CD4-positive, alpha-beta T cell (primary cell): ENCODE measurements around the gene CYP19A1. TPM values are rescaled to one million over a fixed set of nuclear protein-coding genes. Genes with fewer than 3 reads are reported as not detected.

ENCODE experiments used
- ATAC-seq: fragments of 200-7000 bp; cut with Tn5 transposase; one replicate; pipeline ENCODE4 v1.10.0; 2022; ENCODE audit warnings: mild to moderate bottlenecking; ENCODE audit not compliant: poor library complexity
- CTCF ChIA-PET: fragments of 350-600 bp; sonication (Branson Sonifier 250); formaldehyde crosslinking; loops from one replicate; lab custom pipeline; 2021; ENCODE audit warnings: antibody characterized with exemption, inconsistent platforms; lab: Charles Lee
- POLR2A ChIA-PET: fragments of 350-600 bp; sonication (Branson Sonifier 250); formaldehyde crosslinking; loops from one replicate; lab custom pipeline; 2021; ENCODE audit warnings: antibody characterized with exemption, inconsistent platforms; lab: Charles Lee
- DNase-seq, 14 experiments: peaks; one replicate each; pipeline ENCODE4 v3.0.0-alpha.2; 2013 to 2020; ENCODE audit warnings: mixed read lengths in 2 of 14
- H3K27ac ChIP-seq, 2 donors: one replicate each; pipeline versions ENCODE4 v1.5.1 to v1.7.0; 2013; ENCODE audit warnings: low read length in 2 of 2, low read depth in 1 of 2, mild to moderate bottlenecking in 1 of 2
- H3K27me3 ChIP-seq, 2 experiments: 1 replicate in 1 of 2; 2 replicates in 1 of 2; pipeline versions ENCODE4 v1.6.1 to v1.7.0; 2013; ENCODE audit warnings: low read length in 2 of 2, control low read depth in 1 of 2, mild to moderate bottlenecking in 1 of 2, moderate library complexity in 1 of 2; ENCODE audit not compliant: insufficient read depth in 2 of 2, control insufficient read depth in 1 of 2
- H3K36me3 ChIP-seq: one replicate; pipeline ENCODE4 v1.6.1; 2013; ENCODE audit warnings: low read length, control low read depth; ENCODE audit not compliant: insufficient read depth
- H3K4me1 ChIP-seq: one replicate; pipeline ENCODE4 v1.6.1; 2013; ENCODE audit warnings: low read length, control low read depth; ENCODE audit not compliant: insufficient read depth
- H3K4me3 ChIP-seq: one replicate; pipeline ENCODE4 v1.5.1; 2013; ENCODE audit warnings: mild to moderate bottlenecking, low read length, moderate library complexity
- H3K9me3 ChIP-seq, 2 experiments: 1 replicate in 1 of 2; 2 replicates in 1 of 2; pipeline versions ENCODE4 v1.6.1 to v1.7.0; 2013; ENCODE audit warnings: low read length in 2 of 2, mild to moderate bottlenecking in 2 of 2, control low read depth in 1 of 2, moderate library complexity in 1 of 2; ENCODE audit not compliant: control insufficient read depth in 1 of 2, insufficient read depth in 1 of 2
- H3K27ac Mint-ChIP-seq: one replicate; pipeline ENCODE4 v1.8.0; 2020; ENCODE audit warnings: mixed read lengths
- H3K27me3 Mint-ChIP-seq: one replicate; pipeline ENCODE4 v1.8.0; 2021; ENCODE audit warnings: mixed read lengths
- H3K36me3 Mint-ChIP-seq: one replicate; pipeline ENCODE4 v1.8.0; 2021; ENCODE audit warnings: low read depth, mixed read lengths
- H3K4me1 Mint-ChIP-seq: one replicate; pipeline ENCODE4 v1.8.0; 2021; ENCODE audit warnings: low read depth, mixed read lengths
- H3K4me3 Mint-ChIP-seq: one replicate; pipeline ENCODE4 v1.8.0; 2020; ENCODE audit warnings: mild to moderate bottlenecking, mixed read lengths
- H3K9me3 Mint-ChIP-seq: one replicate; pipeline ENCODE4 v1.8.0; 2020; ENCODE audit warnings: mixed read lengths
- CTCF ChIP-seq: fragments of 200-600 bp; IDR thresholded peaks from one replicate; pipeline ENCODE4 v1.8.0; 2022; ENCODE audit warnings: antibody characterized with exemption, mild to moderate bottlenecking
- intact Hi-C, 2 experiments: fragments of 100-400 bp; cut with DNase I in 1 of 2; cut with micrococcal nuclease in 1 of 2; formaldehyde crosslinking; loops; one replicate each; pipeline versions ENCODE4 v1.15.1 to v1.9.0; 2023 to 2025; cut with DNase I, micrococcal nuclease
- total RNA-seq, 174 experiments: library from RNA in 2 of 174; stranded (reverse) in 2 of 174; gene quantifications; one replicate each; pipeline ENCODE4 v1.2.3 and lab custom pipeline; 2021 to 2026

CYP19A1 gene
- total RNA-seq, 2 experiments from 2014 or later: not detected

- no peaks in the 10 kb centered on the region for H3K36me3 Mint-ChIP-seq
- TF ChIP-seq CTCF: no peak
- H3K4me1 ChIP-seq: no peaks in the 10 kb centered on the region
- H3K36me3 ChIP-seq: no peaks in the 10 kb centered on the region
- no peak overlapping the region for H3K4me3 ChIP-seq
- intact Hi-C loops: no loop called here
- H3K27me3 ChIP-seq: peaks cover 11 to 14% of the 10 kb centered on the region in 2 experiments
- ATAC-seq (no peak), DNase-seq (no peak)
- peaks cover 0 to 7% of the 10 kb centered on the region in 2 experiments for H3K9me3 ChIP-seq
- no peak overlapping the region for H3K27ac ChIP-seq
- H3K27ac Mint-ChIP-seq: no peak overlapping the region
- H3K4me1 Mint-ChIP-seq: no peaks in the 10 kb centered on the region
- no peaks in the 10 kb centered on the region for H3K9me3 Mint-ChIP-seq
- H3K4me3 Mint-ChIP-seq: no peak overlapping the region
- CTCF ChIA-PET: no interaction called here
- POLR2A ChIA-PET: no interaction called here
- peaks cover 41% of the 10 kb centered on the region for H3K27me3 Mint-ChIP-seq
These were observed 5.1 kb upstream of the CYP19A1 start for GRCh38 chr15:51343466-51343865.

GRCh38 chr15:51342227-51342999 is 4.0 kb upstream of the CYP19A1 start:
- peaks cover 0 to 7% of the 10 kb centered on the region in 2 experiments for H3K9me3 ChIP-seq
- no peaks in the 10 kb centered on the region for H3K4me1 Mint-ChIP-seq
- DNase-seq (no peak), ATAC-seq (no peak)
- no peaks in the 10 kb centered on the region for H3K4me1 ChIP-seq
- ChIA-PET CTCF (no interaction called here), POLR2A (no interaction called here)
- intact Hi-C loops: no loop called here
- H3K27ac Mint-ChIP-seq: no peak overlapping the region
- H3K4me3 Mint-ChIP-seq: no peak overlapping the region
- H3K27me3 ChIP-seq: peaks cover 11 to 14% of the 10 kb centered on the region in 2 experiments
- H3K27ac ChIP-seq: no peak overlapping the region
- peaks cover 44% of the 10 kb centered on the region for H3K27me3 Mint-ChIP-seq
- H3K4me3 ChIP-seq: no peak overlapping the region
- H3K36me3 ChIP-seq: no peaks in the 10 kb centered on the region
- no peaks in the 10 kb centered on the region for H3K36me3 Mint-ChIP-seq
- H3K9me3 Mint-ChIP-seq: no peaks in the 10 kb centered on the region
- no peak for TF ChIP-seq CTCF

GRCh38 chr15:51341366-51342226 is 3.2 kb upstream of the CYP19A1 start, which contains the start of gene GLDN:
TSS of gene GLDN (plus strand) at chr15:51341655. CDS start at chr15:51341685, 30 bp downstream.
- H3K4me3 Mint-ChIP-seq: no peak within 1 kb of the TSS
- H3K4me1 ChIP-seq: no peaks in the 10 kb centered on the region
- peaks cover 0 to 7% of the 10 kb centered on the region in 2 experiments for H3K9me3 ChIP-seq
- H3K36me3 Mint-ChIP-seq: no peaks in the 10 kb centered on the region
- ATAC-seq (no peak), DNase-seq (no peak)
- no peak within 1 kb of the TSS for H3K27ac ChIP-seq
- peaks cover 11 to 14% of the 10 kb centered on the region in 2 experiments for H3K27me3 ChIP-seq
- no peaks in the 10 kb centered on the region for H3K9me3 Mint-ChIP-seq
- no peaks in the 10 kb centered on the region for H3K36me3 ChIP-seq
- intact Hi-C loops: no loop called here
- POLR2A ChIA-PET: no interaction called here
- H3K27me3 Mint-ChIP-seq: peaks cover 44% of the 10 kb centered on the region
- H3K4me1 Mint-ChIP-seq: no peaks in the 10 kb centered on the region
- CTCF ChIA-PET: no interaction called here
- TF ChIP-seq CTCF: no peak
- no peak within 1 kb of the TSS for H3K27ac Mint-ChIP-seq
- no peak within 1 kb of the TSS for H3K4me3 ChIP-seq
